ENCODE results near the gene LYRM7.
"Not testable (repeated sequence)": the region's sequence is repeated elsewhere in the genome, so short reads cannot be mapped to it uniquely, and the experiment has no call there.

The LYRM7 gene

GRCh38 chr5:131182839-131183238 is 12.1 kb downstream of the LYRM7 start:
- DNase-seq = no peak

DNA sequence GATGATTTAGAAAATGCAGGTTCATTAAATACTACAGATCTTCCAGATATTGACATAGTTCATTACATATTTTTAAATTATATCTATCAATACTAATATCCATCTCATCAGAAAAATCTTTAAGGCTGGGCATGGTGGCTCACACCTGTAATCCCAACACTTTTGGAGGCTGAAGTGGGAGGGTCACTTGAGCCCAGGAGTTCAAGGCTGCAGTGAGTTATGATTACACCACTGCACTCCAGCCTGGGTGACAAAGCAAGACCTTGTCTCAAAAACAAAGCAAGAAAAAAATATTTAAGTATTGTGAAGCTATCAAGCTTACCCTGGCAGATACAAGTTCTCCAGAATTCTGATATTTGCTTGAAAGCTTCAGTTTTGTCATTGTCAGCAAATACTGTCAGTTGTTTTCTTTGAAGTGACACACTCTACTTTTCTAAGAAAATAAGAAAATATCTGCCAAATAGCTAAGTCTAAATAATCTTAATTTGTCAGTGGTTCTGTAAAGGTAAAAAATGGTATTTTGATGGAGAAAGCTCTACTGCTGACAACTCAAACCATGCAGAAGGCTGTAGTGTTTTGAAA is 14.9 kb downstream of the LYRM7 start:
- no peak for DNase-seq

GRCh38 chr5:131186561-131187256 is 16.0 kb downstream of the LYRM7 start:
- no peak for DNase-seq

- DNase-seq = no peak
Measured at GRCh38 chr5:131193106-131193505, 22.4 kb downstream of the LYRM7 start.

DNA sequence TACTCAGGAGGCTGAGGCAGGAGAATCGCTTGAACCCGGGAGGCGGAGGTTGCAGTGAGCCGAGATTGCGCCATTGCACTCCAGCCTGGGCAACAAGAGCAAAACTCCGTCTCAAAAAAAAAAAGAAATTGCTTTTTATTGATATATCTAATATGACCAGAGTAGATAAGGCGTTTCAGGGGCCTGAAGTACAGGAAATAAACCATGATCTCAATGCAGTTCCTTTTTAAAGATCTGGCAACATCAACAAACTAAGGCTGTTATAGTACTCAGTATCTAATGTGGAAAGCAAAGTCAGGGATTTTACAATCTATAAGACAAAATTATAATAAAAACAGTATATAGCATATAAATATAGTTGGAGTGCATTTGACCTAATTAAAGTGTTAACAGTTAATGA is 23.2 kb downstream of the LYRM7 start:
- DNase-seq = not testable (repeated sequence)

- DNase-seq = no peak
Measured at GRCh38 chr5:131194725-131195124, 24.0 kb downstream of the LYRM7 start.

DNA sequence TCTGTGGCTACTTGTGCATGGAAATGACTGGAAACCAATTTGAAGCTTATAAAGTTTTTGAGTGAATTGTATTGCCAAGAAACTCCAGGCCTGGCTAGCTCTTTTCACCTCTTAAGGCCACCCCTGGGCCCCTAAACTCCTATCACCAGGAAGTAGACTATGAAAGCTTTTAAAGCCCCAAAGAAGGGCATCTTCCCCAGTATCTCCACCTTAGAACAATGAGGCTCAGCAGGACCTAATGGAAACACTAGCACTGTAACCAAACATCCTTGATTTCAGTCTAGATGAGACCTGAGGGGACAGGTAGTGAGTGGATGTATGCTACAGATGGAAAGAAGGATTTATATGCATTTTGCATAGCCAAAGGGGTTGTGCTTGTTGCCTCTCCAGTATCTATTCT is 25.0 kb downstream of the LYRM7 start:
- DNase-seq = no peak

DNA sequence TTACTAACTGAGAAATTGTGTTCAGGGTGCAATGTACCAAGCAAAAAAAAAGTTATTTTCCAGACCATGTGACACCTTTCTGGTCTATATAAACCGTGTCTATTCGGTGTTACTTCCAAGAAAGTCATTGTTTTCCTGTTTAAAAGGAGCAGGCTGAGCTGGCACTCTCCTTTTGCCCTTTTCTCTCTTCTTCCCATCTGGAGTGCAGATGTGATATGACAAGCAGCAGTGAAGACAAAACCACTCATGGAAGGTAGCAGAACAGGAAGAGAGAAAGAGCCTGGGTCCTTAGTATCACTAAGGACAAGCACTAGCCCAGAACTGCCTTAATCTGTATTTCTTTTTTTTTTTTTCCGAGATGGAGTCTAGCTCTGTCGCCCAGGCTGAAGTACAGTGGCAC is 25.6 kb downstream of the LYRM7 start:
- DNase-seq = no peak

- DNase-seq = no peak
Measured at GRCh38 chr5:131198625-131199024, 27.9 kb downstream of the LYRM7 start.

GRCh38 chr5:131200560-131200959 is 29.8 kb downstream of the LYRM7 start:
- DNase-seq = no peak

DNA sequence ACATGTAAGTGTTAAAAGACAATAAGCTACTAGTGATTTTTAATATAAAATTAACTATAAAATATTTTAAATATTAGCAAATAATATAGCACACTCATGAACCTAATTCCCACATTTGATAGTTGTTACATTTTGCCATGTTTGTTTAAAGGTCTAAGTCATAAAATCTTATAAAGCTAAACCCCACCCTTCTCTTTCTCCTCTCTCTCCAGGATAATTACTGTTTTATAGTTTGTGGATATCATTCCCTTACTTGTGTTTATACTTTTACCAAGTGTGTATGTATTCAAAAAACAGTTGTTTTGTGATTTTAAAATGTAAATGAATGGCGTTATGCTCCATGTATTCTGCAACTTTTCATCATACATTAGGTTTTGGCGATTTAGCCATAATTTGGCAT is 34.2 kb downstream of the LYRM7 start:
- DNase-seq = no peak

DNA sequence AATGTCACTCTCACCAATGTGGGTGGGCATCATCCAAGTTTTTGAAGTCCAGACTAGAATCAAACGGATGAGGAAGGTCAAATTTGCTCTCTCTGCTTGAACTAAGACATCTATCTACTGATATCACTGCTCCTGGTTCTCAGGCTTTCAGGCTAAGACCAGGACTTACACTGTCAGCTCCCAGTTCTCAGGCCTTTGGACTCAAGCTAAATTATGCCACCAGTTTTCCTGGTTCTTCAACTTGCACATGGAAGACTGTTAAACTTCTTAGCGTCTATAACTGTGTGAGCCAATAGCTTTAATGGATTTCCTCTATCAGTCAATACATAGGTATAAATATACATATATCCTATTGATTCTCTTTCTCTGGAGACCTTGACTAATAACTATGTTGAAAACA is 35.3 kb downstream of the LYRM7 start:
- no peak for DNase-seq

DNA sequence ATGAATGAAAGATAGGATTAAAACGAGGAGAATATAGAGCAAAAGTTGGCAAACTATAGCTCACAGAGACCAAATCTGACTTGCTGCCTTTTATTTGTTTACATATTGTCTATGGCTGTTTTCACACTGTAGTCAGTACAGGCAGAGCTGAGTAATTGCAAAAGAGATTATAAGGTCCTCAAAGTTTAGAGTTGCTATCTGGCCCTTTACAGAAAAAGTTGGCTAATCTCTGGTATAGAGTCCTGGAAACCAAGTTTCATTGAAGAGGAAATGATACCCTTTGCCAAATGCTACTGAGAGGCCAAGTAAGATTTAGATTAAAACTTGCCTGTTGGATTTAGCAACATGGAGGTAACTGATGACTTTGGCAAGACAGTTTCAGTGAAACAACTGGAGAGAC is 36.0 kb downstream of the LYRM7 start:
- DNase-seq = peak; percentile 41

GRCh38 chr5:131209175-131209505 is 38.4 kb downstream of the LYRM7 start:
- no peak for DNase-seq

- peak; percentile 81 for DNase-seq
Measured at GRCh38 chr5:131209506-131210150, 38.9 kb downstream of the LYRM7 start.

DNA sequence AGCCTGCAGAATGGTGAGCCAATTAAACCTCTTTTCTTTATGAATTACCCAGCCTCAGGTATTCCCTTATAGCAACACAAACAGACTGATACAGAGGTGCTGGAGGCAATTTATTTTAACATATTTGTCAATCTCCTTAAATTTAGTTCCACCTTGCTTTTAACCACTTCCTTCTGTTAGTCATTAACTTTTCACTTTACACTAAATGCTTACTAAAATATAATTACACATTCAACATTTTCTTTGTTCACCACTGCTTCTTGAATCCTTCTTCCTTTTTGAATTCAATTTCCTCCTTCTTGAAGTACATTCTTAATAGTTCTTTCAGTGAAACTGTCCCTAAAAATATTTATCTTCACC is 39.4 kb downstream of the LYRM7 start:
- DNase-seq = no peak

GRCh38 chr5:131211669-131212068 is 40.9 kb downstream of the LYRM7 start:
- DNase-seq = no peak

DNA sequence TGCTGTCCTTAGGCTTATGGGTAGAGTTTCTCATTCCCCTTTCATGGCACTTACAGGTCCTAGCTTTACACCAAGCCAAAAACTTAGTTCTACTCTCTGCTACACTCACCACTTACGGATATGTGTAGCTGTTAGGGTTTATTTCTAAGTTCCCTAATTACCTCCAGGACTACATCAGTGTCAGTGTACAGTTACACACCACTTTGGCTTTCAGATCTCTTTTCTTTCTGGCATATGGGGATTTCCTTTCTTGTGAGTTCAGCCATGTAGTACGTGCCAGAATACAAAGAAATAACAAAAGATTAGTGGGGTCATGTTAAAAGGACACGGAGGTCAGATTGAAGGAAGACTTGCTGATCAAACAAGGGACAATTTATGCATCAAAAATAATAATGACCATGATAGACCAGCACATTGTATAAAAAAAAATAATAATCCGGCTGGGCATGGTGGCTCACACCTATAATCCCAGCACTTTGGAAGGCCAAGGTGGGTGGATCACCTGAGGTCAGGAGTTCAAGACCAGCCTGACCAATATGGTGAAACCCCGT is 41.8 kb downstream of the LYRM7 start:
- DNase-seq = no peak

DNA sequence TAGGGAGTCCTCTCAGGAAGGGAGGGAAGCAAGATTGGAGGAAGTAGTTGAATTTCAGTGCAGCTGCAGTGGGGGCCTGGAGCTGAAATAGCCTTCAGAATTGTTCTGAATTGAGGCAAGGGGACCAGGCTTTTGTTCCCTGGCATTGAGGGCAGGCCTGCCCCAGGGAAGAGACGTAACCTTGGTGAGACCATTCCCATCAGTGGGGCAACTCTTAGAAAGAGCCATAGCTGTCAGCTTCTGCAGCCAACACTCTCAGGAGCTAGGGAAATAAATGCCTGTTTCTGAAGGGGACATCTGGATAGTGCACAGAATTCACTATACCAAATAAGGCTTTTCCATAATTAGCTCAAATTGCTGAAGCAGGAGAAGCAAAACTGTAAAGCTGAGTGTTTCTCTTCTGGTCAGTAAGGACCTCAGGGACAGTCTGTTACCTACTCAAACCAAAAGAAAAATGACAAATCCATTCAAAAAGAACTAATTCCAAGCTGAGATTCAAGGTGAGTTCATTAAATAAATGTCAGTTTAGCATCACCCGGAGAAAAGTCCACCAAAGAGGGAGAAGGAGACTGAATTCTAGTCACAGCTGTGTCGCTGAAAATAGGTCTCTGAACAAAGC is 44.0 kb downstream of the LYRM7 start:
- DNase-seq = no peak

GRCh38 chr5:131217791-131218190 is 47.0 kb downstream of the LYRM7 start:
- DNase-seq = no peak

- DNase-seq = peak; percentile 58
Measured at GRCh38 chr5:131218392-131218791, 47.6 kb downstream of the LYRM7 start.

- no peak for DNase-seq
Measured at GRCh38 chr5:131220566-131220965, 49.8 kb downstream of the LYRM7 start.

- DNase-seq = no peak
Measured at GRCh38 chr5:131221008-131221703, 50.4 kb downstream of the LYRM7 start.

All from activated CD4-positive, alpha-beta T cell treated with anti-CD3 and anti-CD28 coated beads, Interleukin-2, amount 50 U/mL, for 16 hours (primary cell).